HepG2 (cell line): ENCODE data around the gene PANK2. TPM values are rescaled to one million over a fixed set of nuclear protein-coding genes. Genes with fewer than 3 reads are reported as not detected.
A peak's percentile ranks its signal among the peaks of the same experiment; 100 is the strongest.

ENCODE experiments used
- ATAC-seq: fragments of 200-7000 bp; cut with Tn5 transposase; 3 replicates; pipeline ENCODE4 v1.9.1; 2020; ENCODE audit warnings: mild to moderate bottlenecking, moderate library complexity
- BruUV-seq: library from RNA; stranded (reverse); fragments of 400-500 nt; replicated peaks from 2 replicates; lab custom pipeline; 2021; lab: Mats Ljungman, UMichigan
- CTCF ChIA-PET: fragments of 300-600 bp; formaldehyde crosslinking; extraction: SDS; loops from one replicate; lab custom pipeline; 2021; ENCODE audit warnings: low total read pairs, inconsistent platforms, low intra/inter-chr PET ratio; lab: Yijun Ruan, JAX
- POLR2A ChIA-PET: fragments of 350-600 bp; sonication (Branson Sonifier 250); formaldehyde crosslinking; loops from one replicate; lab custom pipeline; 2020; ENCODE audit warnings: antibody characterized with exemption, inconsistent platforms; lab: Yijun Ruan, JAX
- DNase-seq: peaks from one replicate; pipeline ENCODE4 v3.0.0-alpha.2; 2015; ENCODE audit warnings: low spot score
- FAIRE-seq: peaks from 3 replicates; lab custom pipeline; 2011; peaks lifted over from hg19 to GRCh38; lab: Jason Lieb, UNC
- H2AFZ ChIP-seq: one replicate; pipeline ENCODE4 v1.6.1; 2011; ENCODE audit warnings: low read length, inconsistent platforms
- H3K27ac ChIP-seq: fragments of 300-600 bp; 3 replicates; pipeline ENCODE4 v1.8.0; 2011; ENCODE audit warnings: mixed run types, mild to moderate bottlenecking, mixed read lengths, low read length, inconsistent platforms; ENCODE audit not compliant: insufficient read depth; ENCODE audit errors: extremely low read length
- H3K27me3 ChIP-seq, 2 experiments: fragments of 200-600 bp in 1 of 2; 2 replicates in 1 of 2; 3 replicates in 1 of 2; pipeline versions ENCODE4 v1.6.0 to v1.8.0; 2011; ENCODE audit warnings: low read length in 2 of 2, mild to moderate bottlenecking in 2 of 2, moderate library complexity in 2 of 2, inconsistent platforms in 1 of 2; ENCODE audit not compliant: insufficient read depth in 2 of 2, control insufficient read depth in 1 of 2
- H3K36me3 ChIP-seq, 2 experiments: fragments of 200-600 bp in 1 of 2; replicated peaks in 1 of 2; 2 replicates in 1 of 2; 3 replicates in 1 of 2; pipeline versions ENCODE4 v1.5.1 to v1.8.0; 2011; ENCODE audit warnings: low read length in 2 of 2, inconsistent platforms in 1 of 2; ENCODE audit not compliant: insufficient read depth in 2 of 2, control insufficient read depth in 1 of 2
- H3K4me1 ChIP-seq: 2 replicates; pipeline ENCODE4 v1.5.1; 2012; ENCODE audit warnings: low read length, inconsistent platforms; ENCODE audit not compliant: insufficient read depth
- H3K4me2 ChIP-seq: 2 replicates; pipeline ENCODE4 v1.6.0; 2011; ENCODE audit warnings: low read depth, low read length, inconsistent platforms
- H3K4me3 ChIP-seq, 3 experiments: fragments of 200-600 bp in 1 of 3; sonication (generic), shearing (Covaris generic) in 1 of 3; replicated peaks in 1 of 3; 2 replicates each; pipeline ENCODE4 v1.5.1; 2011 to 2016; ENCODE audit warnings: low read length in 3 of 3, inconsistent platforms in 2 of 3, low read depth in 2 of 3, mild to moderate bottlenecking in 2 of 3, control low read depth in 1 of 3, mixed read lengths in 1 of 3; ENCODE audit not compliant: insufficient read depth in 1 of 3
- H3K79me2 ChIP-seq: one replicate; pipeline ENCODE4 v1.6.1; 2011; ENCODE audit warnings: low read length, inconsistent platforms; ENCODE audit not compliant: insufficient read depth
- H3K9ac ChIP-seq: 2 replicates; pipeline ENCODE4 v1.6.0; 2011; ENCODE audit warnings: mild to moderate bottlenecking, low read depth, low read length, inconsistent platforms; ENCODE audit not compliant: insufficient read depth
- H3K9me3 ChIP-seq: 2 replicates; pipeline ENCODE4 v1.5.1; 2012; ENCODE audit warnings: mild to moderate bottlenecking, low read length
- H4K20me1 ChIP-seq: 2 replicates; pipeline ENCODE4 v1.6.0; 2011; ENCODE audit warnings: inconsistent platforms, mild to moderate bottlenecking, low read length, moderate library complexity; ENCODE audit not compliant: insufficient read depth
- CEBPB ChIP-seq: IDR thresholded peaks from 2 replicates; pipeline ENCODE4 v1.6.1; 2011; ENCODE audit warnings: low read depth, low read length, improper control_type of control experiment, borderline replicate concordance
- CENPX ChIP-seq: sonication (generic); formaldehyde crosslinking; IDR thresholded peaks from 2 replicates; pipeline ENCODE4 v1.9.0; 2021; ENCODE audit warnings: mild to moderate bottlenecking, missing genetic modification reagents, moderate library complexity
- EP300 ChIP-seq, 3 experiments: sonication (generic) in 1 of 3; formaldehyde crosslinking in 1 of 3; IDR thresholded peaks; 2 replicates each; pipeline versions ENCODE4 v1.5.1 to v1.6.1; 2011 to 2020; ENCODE audit warnings: low read depth in 2 of 3, low read length in 2 of 3, borderline replicate concordance in 1 of 3, improper control_type of control experiment in 1 of 3, mild to moderate bottlenecking in 1 of 3, missing genetic modification reagents in 1 of 3, moderate library complexity in 1 of 3
- FOXA3 ChIP-seq: IDR thresholded peaks from 2 replicates; pipeline ENCODE4 v1.6.1; 2016; ENCODE audit warnings: missing genetic modification reagents, missing compliant biosample characterization
- KLF16 ChIP-seq, 2 experiments: sonication (generic) in 1 of 2; formaldehyde crosslinking in 1 of 2; IDR thresholded peaks; 2 replicates each; pipeline versions ENCODE4 v1.6.1 to v1.8.0; 2016 to 2023; ENCODE audit warnings: missing genetic modification reagents in 2 of 2, missing compliant biosample characterization in 1 of 2
- NR2F6 ChIP-seq, 2 experiments: IDR thresholded peaks; 2 replicates each; pipeline ENCODE4 v1.6.1; 2016; ENCODE audit warnings: antibody characterized with exemption in 1 of 2, mild to moderate bottlenecking in 1 of 2
- PRPF4 ChIP-seq: fragments of 200-400 bp; formaldehyde crosslinking; IDR thresholded peaks from 2 replicates; pipeline ENCODE4 v1.6.1; 2016; ENCODE audit warnings: low read length, low read depth; ENCODE audit not compliant: poor library complexity, severe bottlenecking
- SALL1 ChIP-seq: sonication (generic); formaldehyde crosslinking; IDR thresholded peaks from 2 replicates; pipeline ENCODE4 v1.8.0; 2022; ENCODE audit warnings: mild to moderate bottlenecking, missing genetic modification reagents
- SAP130 ChIP-seq: IDR thresholded peaks from 2 replicates; pipeline ENCODE4 v1.6.1; 2016; ENCODE audit warnings: low read depth
- ZMYM3 ChIP-seq: sonication (generic); formaldehyde crosslinking; IDR thresholded peaks from 2 replicates; pipeline ENCODE4 v1.5.1; 2020; ENCODE audit warnings: mild to moderate bottlenecking, missing genetic modification reagents
- ZNF180 ChIP-seq: sonication (generic); formaldehyde crosslinking; IDR thresholded peaks from 2 replicates; pipeline ENCODE4 v1.4.0; 2020; ENCODE audit warnings: low read depth, missing genetic modification reagents, borderline replicate concordance
- ZNF644 ChIP-seq: IDR thresholded peaks from 2 replicates; pipeline ENCODE4 v1.6.1; 2016; ENCODE audit warnings: low read depth
- WGBS: methylation state at CpG from one replicate; pipeline ENCODE4 v1.1.6; 2017; ENCODE audit warnings: low lambda C conversion rate; 5-methylcytosine and 5-hydroxymethylcytosine counted together
- in situ Hi-C: cut with HindIII; loops from 2 replicates; pipeline ENCODE4 v1.10.0; 2017; ENCODE audit warnings: low pct_unique_long_range_greater_than_20kb; ENCODE audit not compliant: extremely low pct_ligation_motif_present
- intact Hi-C: fragments of 100-400 bp; cut with micrococcal nuclease; formaldehyde crosslinking; loops from one replicate; pipeline ENCODE4 v1.10.0; 2022; ENCODE audit not compliant: unreplicated experiment
- polyA plus RNA-seq, 8 experiments: library from polyadenylated mRNA; depleted of rRNA in 3 of 8; stranded (reverse) in 7 of 8; unstranded in 1 of 8; fragments of >200 nt; fragmentation: Illumina TruSeq in 4 of 8; extraction: Trizol in 4 of 8; gene quantifications; 2 replicates each; pipeline versions ENCODE4 v1.2.1 to v1.2.3, GENCODE V29; 2011 to 2016; ENCODE audit warnings: low read depth in 4 of 8, missing spikeins in 1 of 8, mixed read lengths in 1 of 8; ENCODE audit not compliant: insufficient read depth in 1 of 8
- total RNA-seq, 5 experiments: library from RNA; depleted of rRNA; stranded (reverse); fragments of >200 nt; fragmentation: Illumina TruSeq; extraction: Trizol; gene quantifications; 2 replicates each; pipeline ENCODE4 v1.2.3, GENCODE V29; 2016; ENCODE audit warnings: low read depth in 1 of 5
- TF ChIP-seq, protein P1 (sequence below): sonication (generic); formaldehyde crosslinking; conservative IDR thresholded peaks from 2 replicates; pipeline ENCODE4 v1.8.0; 2022; ENCODE audit warnings: missing genetic modification reagents
- TF ChIP-seq, protein P2 (sequence below): sonication (generic); formaldehyde crosslinking; IDR thresholded peaks from 2 replicates; pipeline ENCODE4 v1.4.0; 2020; ENCODE audit warnings: missing genetic modification reagents, borderline replicate concordance
- TF ChIP-seq, protein P3 (sequence below): sonication (generic); formaldehyde crosslinking; IDR thresholded peaks from 2 replicates; pipeline ENCODE4 v1.5.0; 2020; ENCODE audit warnings: mild to moderate bottlenecking, missing genetic modification reagents, borderline replicate concordance

The PANK2 gene
- total and polyA plus RNA-seq, 2 of the 13 experiments (the other 11 are each of a cell fraction or from before 2014, with no cell fraction given) = 39.2 to 123 TPM

DNA sequence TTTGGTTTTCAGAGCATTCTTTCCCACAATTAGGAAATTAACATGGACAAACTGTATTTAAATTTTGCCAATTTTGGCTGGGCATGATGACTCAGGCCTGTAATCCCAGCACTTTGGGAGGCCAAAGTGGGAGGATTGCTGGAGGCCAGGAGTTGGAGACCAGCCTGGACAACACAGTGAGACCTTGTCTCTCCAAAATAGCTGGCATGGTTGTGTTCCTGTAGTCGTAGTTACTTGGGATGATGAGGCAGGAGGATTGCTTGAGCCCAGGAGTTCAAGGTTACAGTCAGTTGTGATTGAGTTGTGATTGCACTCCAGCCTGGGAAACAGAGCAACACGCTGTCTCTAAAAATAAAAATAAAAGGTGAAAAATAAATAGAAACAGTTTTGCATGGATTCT is 15.0 kb downstream of the PANK2 start:
- no peak overlapping the region for H3K9ac ChIP-seq
- no peaks in the 10 kb centered on the region for H3K9me3 ChIP-seq
- DNase-seq (peak; percentile 72), ATAC-seq (peak; percentile 54), FAIRE-seq (no peak)
- in situ Hi-C loops (no loop called here), intact Hi-C loops (no loop called here)
- H3K27me3 ChIP-seq = no peaks in the 10 kb centered on the region
- CTCF ChIA-PET = no interaction called here
- 50% methylated on average over 2 of the region's 2 CpGs for WGBS
- POLR2A ChIA-PET = no interaction called here
- peak overlapping the region; percentile 43 for H3K27ac ChIP-seq
- peaks cover 96% of the 10 kb centered on the region for H3K79me2 ChIP-seq
- H3K36me3 ChIP-seq = peaks cover 13 to 48% of the 10 kb centered on the region in 2 experiments
- H2AFZ ChIP-seq = no peak overlapping the region
- H3K4me1 ChIP-seq = peaks cover 55% of the 10 kb centered on the region
- no peak overlapping the region; the same call in 1 of the 2 replicates for H3K4me2 ChIP-seq
- H4K20me1 ChIP-seq = peaks cover 96% of the 10 kb centered on the region
- BruUV-seq = no TSS peak
- no peak overlapping the region for H3K4me3 ChIP-seq
- no peak for TF ChIP-seq CENPX (CRISPR knock-in tag)
- 0 out of 2 replicates have a peak, but pooled peaks have one; percentile 11 for TF ChIP-seq FOXA3 (CRISPR knock-in tag)
- TF ChIP-seq CEBPB = peak; percentile 39; the same call in 1 of the 2 replicates
- TF ChIP-seq, protein P1, sequence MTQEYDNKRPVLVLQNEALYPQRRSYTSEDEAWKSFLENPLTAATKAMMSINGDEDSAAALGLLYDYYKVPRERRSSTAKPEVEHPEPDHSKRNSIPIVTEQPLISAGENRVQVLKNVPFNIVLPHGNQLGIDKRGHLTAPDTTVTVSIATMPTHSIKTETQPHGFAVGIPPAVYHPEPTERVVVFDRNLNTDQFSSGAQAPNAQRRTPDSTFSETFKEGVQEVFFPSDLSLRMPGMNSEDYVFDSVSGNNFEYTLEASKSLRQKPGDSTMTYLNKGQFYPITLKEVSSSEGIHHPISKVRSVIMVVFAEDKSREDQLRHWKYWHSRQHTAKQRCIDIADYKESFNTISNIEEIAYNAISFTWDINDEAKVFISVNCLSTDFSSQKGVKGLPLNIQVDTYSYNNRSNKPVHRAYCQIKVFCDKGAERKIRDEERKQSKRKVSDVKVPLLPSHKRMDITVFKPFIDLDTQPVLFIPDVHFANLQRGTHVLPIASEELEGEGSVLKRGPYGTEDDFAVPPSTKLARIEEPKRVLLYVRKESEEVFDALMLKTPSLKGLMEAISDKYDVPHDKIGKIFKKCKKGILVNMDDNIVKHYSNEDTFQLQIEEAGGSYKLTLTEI (CRISPR knock-in tag) = no peak
- TF ChIP-seq, protein P2, sequence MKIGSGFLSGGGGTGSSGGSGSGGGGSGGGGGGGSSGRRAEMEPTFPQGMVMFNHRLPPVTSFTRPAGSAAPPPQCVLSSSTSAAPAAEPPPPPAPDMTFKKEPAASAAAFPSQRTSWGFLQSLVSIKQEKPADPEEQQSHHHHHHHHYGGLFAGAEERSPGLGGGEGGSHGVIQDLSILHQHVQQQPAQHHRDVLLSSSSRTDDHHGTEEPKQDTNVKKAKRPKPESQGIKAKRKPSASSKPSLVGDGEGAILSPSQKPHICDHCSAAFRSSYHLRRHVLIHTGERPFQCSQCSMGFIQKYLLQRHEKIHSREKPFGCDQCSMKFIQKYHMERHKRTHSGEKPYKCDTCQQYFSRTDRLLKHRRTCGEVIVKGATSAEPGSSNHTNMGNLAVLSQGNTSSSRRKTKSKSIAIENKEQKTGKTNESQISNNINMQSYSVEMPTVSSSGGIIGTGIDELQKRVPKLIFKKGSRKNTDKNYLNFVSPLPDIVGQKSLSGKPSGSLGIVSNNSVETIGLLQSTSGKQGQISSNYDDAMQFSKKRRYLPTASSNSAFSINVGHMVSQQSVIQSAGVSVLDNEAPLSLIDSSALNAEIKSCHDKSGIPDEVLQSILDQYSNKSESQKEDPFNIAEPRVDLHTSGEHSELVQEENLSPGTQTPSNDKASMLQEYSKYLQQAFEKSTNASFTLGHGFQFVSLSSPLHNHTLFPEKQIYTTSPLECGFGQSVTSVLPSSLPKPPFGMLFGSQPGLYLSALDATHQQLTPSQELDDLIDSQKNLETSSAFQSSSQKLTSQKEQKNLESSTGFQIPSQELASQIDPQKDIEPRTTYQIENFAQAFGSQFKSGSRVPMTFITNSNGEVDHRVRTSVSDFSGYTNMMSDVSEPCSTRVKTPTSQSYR (CRISPR knock-in tag) = 0 out of 2 replicates have a peak, but pooled peaks have one; percentile 14
- no peak; the same call in 1 of the 2 replicates for TF ChIP-seq NR2F6 (IDR thresholded peaks at IDR 0.05)
- peak; percentile 55 for TF ChIP-seq NR2F6 (CRISPR knock-in tag; IDR thresholded peaks at IDR 0.05)
- TF ChIP-seq ZNF180 (CRISPR knock-in tag) = no peak
- TF ChIP-seq EP300 (IDR thresholded peaks at IDR 0.05; ENCODE audit: low read depth in 2 of 2, low read length in 2 of 2) = 0 out of 4 replicates have a peak, but pooled peaks of 1 of the 2 experiments have one; percentile 38
- TF ChIP-seq EP300 (CRISPR knock-in tag; IDR thresholded peaks at IDR 0.05; ENCODE audit: borderline replicate concordance) = no peak
- peak; percentile 94 for TF ChIP-seq ZMYM3 (CRISPR knock-in tag)
- TF ChIP-seq PRPF4 = no peak
- TF ChIP-seq SALL1 (CRISPR knock-in tag) = no peak; the same call in 1 of the 2 replicates
- TF ChIP-seq ZNF644 = no peak
- 0 out of 2 replicates have a peak, but pooled peaks have one; percentile 22 for TF ChIP-seq SAP130 (CRISPR knock-in tag)
- no peak for TF ChIP-seq KLF16 (CRISPR knock-in tag; IDR thresholded peaks at IDR 0.05)
- TF ChIP-seq, protein P3, sequence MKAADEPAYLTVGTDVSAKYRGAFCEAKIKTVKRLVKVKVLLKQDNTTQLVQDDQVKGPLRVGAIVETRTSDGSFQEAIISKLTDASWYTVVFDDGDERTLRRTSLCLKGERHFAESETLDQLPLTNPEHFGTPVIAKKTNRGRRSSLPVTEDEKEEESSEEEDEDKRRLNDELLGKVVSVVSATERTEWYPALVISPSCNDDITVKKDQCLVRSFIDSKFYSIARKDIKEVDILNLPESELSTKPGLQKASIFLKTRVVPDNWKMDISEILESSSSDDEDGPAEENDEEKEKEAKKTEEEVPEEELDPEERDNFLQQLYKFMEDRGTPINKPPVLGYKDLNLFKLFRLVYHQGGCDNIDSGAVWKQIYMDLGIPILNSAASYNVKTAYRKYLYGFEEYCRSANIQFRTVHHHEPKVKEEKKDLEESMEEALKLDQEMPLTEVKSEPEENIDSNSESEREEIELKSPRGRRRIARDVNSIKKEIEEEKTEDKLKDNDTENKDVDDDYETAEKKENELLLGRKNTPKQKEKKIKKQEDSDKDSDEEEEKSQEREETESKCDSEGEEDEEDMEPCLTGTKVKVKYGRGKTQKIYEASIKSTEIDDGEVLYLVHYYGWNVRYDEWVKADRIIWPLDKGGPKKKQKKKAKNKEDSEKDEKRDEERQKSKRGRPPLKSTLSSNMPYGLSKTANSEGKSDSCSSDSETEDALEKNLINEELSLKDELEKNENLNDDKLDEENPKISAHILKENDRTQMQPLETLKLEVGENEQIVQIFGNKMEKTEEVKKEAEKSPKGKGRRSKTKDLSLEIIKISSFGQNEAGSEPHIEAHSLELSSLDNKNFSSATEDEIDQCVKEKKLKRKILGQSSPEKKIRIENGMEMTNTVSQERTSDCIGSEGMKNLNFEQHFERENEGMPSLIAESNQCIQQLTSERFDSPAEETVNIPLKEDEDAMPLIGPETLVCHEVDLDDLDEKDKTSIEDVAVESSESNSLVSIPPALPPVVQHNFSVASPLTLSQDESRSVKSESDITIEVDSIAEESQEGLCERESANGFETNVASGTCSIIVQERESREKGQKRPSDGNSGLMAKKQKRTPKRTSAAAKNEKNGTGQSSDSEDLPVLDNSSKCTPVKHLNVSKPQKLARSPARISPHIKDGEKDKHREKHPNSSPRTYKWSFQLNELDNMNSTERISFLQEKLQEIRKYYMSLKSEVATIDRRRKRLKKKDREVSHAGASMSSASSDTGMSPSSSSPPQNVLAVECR = no peak
